Kidney (tissue), 14 donors: ENCODE results near the gene MLLT1. TPM values are rescaled to one million over a fixed set of nuclear protein-coding genes. Genes with fewer than 3 reads are reported as not detected.

Experiments
- DNase-seq, 5 donors: peaks; one replicate each; pipeline ENCODE4 v3.0.0-alpha.2; 2013 to 2020
- FAIRE-seq: peaks from 2 replicates; lab custom pipeline; 2012; peaks lifted over from hg19 to GRCh38; lab: Jason Lieb, UNC
- H3K27ac ChIP-seq, 2 donors: one replicate each; pipeline ENCODE4 v1.7.0; 2013; ENCODE audit warnings: low read depth in 2 of 2, low read length in 2 of 2, inconsistent platforms in 1 of 2
- H3K27me3 ChIP-seq: one replicate; pipeline ENCODE4 v1.7.1; 2013; ENCODE audit warnings: low read length, inconsistent platforms; ENCODE audit not compliant: control insufficient read depth, insufficient read depth
- H3K36me3 ChIP-seq, 3 donors: one replicate each; pipeline versions ENCODE4 v1.7.0 to v1.7.1; 2013; ENCODE audit warnings: low read length in 3 of 3, control low read depth in 1 of 3, inconsistent platforms in 1 of 3; ENCODE audit not compliant: insufficient read depth in 3 of 3, control insufficient read depth in 2 of 3
- H3K4me1 ChIP-seq, 3 donors: one replicate each; pipeline versions ENCODE4 v1.7.0 to v1.7.1; 2013; ENCODE audit warnings: low read length in 3 of 3, inconsistent platforms in 1 of 3, low read depth in 1 of 3; ENCODE audit not compliant: control insufficient read depth in 2 of 3, insufficient read depth in 2 of 3
- H3K4me3 ChIP-seq, 3 donors: one replicate each; pipeline versions ENCODE4 v1.7.0 to v1.8.1; 2013; ENCODE audit warnings: low read length in 3 of 3, control low read depth in 1 of 3, inconsistent platforms in 1 of 3
- H3K9ac ChIP-seq, 3 donors: one replicate each; pipeline versions ENCODE4 v1.7.0 to v1.7.1; 2013; ENCODE audit warnings: low read length in 3 of 3, control low read depth in 1 of 3, inconsistent platforms in 1 of 3
- H3K9me3 ChIP-seq, 3 donors: one replicate each; pipeline versions ENCODE4 v1.7.0 to v1.7.1; 2013; ENCODE audit warnings: low read length in 3 of 3, control low read depth in 1 of 3, inconsistent platforms in 1 of 3; ENCODE audit not compliant: control insufficient read depth in 2 of 3, insufficient read depth in 1 of 3
- intact Hi-C: fragments of 100-400 bp; cut with DNase I; formaldehyde crosslinking; loops from one replicate; pipeline ENCODE4 v1.11.1; 2022
- polyA plus RNA-seq: library from polyadenylated mRNA; stranded (reverse); fragments of 350-450 nt; fragmentation: Illumina TruSeq; extraction: RNeasy Lipid Tissue Mini Kit (QIAGEN cat#74804); gene quantifications from one replicate; pipeline ENCODE4 v1.2.3, GENCODE V29; 2014; ENCODE audit warnings: low read depth, low replicate concordance; ENCODE audit not compliant: insufficient read depth
- total RNA-seq: library from RNA; stranded (reverse); fragmentation: NEBNext Ultra II Directional; extraction: Animal tissue kit (Norgen Biotek cat#: 25700); gene quantifications from one replicate; pipeline ENCODE4 v1.2.1, GENCODE V29; 2021
- TF ChIP-seq, protein P1 (sequence below): IDR thresholded peaks from 3 replicates; pipeline ENCODE4 v1.5.1; 2012; ENCODE audit warnings: mild to moderate bottlenecking, moderate library complexity, borderline replicate concordance; ENCODE audit not compliant: insufficient read depth; ENCODE audit errors: extremely low read depth
- donor health status: control.
- donor health status: control.
- donor health status: control.
- donor health status: control.
- donor health status: control.
- donor health status: DM: yes; HTN: yes; CAD: no.
- donor health status: Normal renal cell carcinoma (clear cell type).

Gene MLLT1
- total and polyA plus RNA-seq, 2 donors from 2014 or later: 32.0 to 53.2 TPM

DNA sequence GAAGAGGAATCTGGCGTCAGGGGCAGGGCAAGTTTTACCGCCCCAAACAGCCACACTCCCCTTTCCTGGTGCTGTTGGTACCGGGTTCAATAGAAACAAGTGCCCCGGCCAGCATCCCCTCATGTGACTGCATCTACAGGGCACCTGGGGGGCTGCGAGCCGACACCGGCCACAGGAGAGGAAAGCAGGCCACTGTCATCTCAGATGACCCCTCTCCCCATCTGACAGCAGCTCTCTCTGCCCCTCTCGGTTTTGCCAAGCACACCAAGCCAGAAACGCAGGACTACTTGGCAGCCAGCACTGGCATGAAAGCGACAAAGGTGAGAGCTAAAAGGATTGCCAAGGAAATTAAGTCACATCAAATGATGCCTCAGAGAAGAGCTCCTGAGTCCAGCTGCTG, 37.1 kb downstream of the MLLT1 start:
- peak in 1 of 5 donors; percentile 61 for DNase-seq
- no peak overlapping the region for H3K9ac ChIP-seq
- no peak overlapping the region for H3K4me3 ChIP-seq
- H3K4me1 ChIP-seq: peaks cover 0 to 25% (median 6%) of the 10 kb centered on the region in 3 donors
- H3K9me3 ChIP-seq: no peaks in the 10 kb centered on the region
- H3K27me3 ChIP-seq: no peaks in the 10 kb centered on the region
- intact Hi-C loops: no loop called here
- H3K27ac ChIP-seq: no peak overlapping the region
- TF ChIP-seq, protein P1, sequence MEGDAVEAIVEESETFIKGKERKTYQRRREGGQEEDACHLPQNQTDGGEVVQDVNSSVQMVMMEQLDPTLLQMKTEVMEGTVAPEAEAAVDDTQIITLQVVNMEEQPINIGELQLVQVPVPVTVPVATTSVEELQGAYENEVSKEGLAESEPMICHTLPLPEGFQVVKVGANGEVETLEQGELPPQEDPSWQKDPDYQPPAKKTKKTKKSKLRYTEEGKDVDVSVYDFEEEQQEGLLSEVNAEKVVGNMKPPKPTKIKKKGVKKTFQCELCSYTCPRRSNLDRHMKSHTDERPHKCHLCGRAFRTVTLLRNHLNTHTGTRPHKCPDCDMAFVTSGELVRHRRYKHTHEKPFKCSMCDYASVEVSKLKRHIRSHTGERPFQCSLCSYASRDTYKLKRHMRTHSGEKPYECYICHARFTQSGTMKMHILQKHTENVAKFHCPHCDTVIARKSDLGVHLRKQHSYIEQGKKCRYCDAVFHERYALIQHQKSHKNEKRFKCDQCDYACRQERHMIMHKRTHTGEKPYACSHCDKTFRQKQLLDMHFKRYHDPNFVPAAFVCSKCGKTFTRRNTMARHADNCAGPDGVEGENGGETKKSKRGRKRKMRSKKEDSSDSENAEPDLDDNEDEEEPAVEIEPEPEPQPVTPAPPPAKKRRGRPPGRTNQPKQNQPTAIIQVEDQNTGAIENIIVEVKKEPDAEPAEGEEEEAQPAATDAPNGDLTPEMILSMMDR: no peak
- H3K36me3 ChIP-seq: no peaks in the 10 kb centered on the region
- no peak for FAIRE-seq

DNA sequence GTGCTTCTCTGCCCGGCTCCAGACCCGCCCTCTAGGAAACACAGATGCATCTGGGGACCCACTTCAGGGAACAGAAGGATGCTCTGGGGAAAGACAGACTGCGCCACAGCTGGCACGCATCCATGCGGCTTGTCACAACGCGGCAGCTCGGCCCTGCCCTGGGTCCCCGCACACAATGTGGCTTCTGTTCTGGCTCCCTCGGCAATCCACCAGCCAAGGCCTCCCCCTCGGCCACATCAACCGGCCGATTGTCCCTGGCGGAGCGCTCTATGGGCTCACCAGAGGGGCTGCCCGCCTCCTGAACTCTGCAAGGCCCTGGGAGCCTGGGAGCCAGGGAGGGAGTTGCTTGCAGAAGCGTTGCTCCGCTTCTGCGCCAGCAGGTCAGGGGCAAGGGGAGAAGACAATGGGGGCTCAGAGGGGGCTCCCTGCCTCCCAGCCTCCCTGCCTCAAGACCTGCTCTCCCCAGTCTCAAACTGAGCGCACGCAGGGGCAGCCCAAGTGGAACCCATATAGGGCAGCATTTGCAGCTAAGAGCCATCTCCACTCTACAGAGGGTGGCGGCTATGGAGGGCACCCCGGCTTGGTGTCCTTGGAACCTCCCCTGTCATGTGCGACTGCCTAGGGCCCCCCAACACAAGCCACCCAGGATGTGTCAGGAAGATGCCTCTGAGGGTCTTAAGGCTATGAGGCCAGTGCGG, 37.9 kb downstream of the MLLT1 start:
- no peak overlapping the region for H3K27ac ChIP-seq
- no peak overlapping the region for H3K9ac ChIP-seq
- no peaks in the 10 kb centered on the region for H3K9me3 ChIP-seq
- H3K36me3 ChIP-seq: no peaks in the 10 kb centered on the region
- intact Hi-C loops: no loop called here
- H3K4me3 ChIP-seq: no peak overlapping the region
- H3K4me1 ChIP-seq: peaks cover 0 to 29% (median 9%) of the 10 kb centered on the region in 3 donors
- DNase-seq: peak in 2 of 5 donors; percentile 54 to 76
- TF ChIP-seq, protein P1: no peak
- FAIRE-seq: no peak
- no peaks in the 10 kb centered on the region for H3K27me3 ChIP-seq

DNA sequence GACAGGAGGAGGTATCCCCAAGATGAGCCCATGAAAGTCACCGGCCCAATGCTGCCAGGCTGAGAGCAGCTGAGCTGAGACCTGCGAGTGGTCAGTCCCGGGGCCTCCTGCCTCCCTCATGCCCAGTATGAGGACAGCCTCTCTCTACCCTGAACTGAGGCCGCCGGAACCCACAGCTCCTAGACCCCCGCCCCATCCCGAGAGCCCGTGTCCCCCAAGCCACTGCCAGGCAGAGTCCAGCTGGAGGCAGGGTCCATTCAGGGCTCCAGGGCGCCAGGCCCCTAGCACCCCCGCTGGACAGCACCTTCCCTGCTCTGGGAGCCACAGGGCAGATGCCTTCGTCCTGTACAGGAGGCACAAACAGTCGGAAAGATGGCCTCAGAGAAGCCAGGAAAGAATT, 38.7 kb downstream of the MLLT1 start:
- intact Hi-C loops: no loop called here
- H3K27ac ChIP-seq: no peak overlapping the region
- TF ChIP-seq, protein P1: no peak
- H3K9me3 ChIP-seq: no peaks in the 10 kb centered on the region
- no peaks in the 10 kb centered on the region for H3K27me3 ChIP-seq
- H3K9ac ChIP-seq: no peak overlapping the region
- peaks cover 0 to 36% (median 11%) of the 10 kb centered on the region in 3 donors for H3K4me1 ChIP-seq
- no peak overlapping the region for H3K4me3 ChIP-seq
- FAIRE-seq: no peak
- no peaks in the 10 kb centered on the region for H3K36me3 ChIP-seq
- peak in 1 of 5 donors; percentile 61 for DNase-seq
